NCI-H510A treated with DMSO at 0.1 percent for 48 hours (cell line): ENCODE results near the gene OR2V2.

Experiments used
- DNase-seq: peaks from one replicate; lab custom pipeline; 2025; lab: John Stamatoyannopoulos, UW

Gene OR2V2

DNA sequence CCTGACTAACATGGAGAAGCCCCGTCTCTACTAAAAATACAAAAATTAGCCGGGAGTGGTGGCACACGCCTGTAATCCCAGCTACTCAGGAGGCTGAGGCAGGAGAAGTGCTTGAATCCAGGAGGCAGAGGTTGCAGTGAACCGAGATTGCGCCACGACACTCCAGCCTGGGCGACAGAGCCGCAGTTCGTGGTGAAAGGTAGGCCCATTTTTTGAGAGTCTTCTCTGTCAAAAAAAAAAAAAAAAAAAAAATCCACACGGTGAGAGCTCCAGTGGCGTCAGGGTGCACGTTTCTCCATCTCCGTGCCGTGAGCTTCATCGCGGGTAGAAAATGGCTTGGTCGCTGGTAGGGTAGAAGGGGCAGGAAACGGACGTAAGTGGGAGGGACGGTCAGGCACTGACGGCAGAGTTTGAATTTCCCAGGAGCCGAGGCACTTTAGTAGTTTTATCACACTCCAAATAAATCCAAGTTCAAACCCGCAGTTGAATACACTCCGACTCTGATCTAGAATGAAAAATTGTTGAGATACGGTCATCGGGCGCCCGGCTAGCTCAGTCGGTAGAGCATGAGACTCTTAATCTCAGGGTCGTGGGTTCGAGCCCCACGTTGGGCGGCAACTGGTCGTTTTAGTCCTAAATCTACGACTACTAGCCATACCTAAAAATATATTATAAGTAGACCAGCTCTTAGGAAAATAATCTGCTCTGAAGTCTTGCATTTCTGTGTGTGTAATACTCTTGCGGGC, 60.0 kb downstream of the OR2V2 start:
- no peak for DNase-seq

DNA sequence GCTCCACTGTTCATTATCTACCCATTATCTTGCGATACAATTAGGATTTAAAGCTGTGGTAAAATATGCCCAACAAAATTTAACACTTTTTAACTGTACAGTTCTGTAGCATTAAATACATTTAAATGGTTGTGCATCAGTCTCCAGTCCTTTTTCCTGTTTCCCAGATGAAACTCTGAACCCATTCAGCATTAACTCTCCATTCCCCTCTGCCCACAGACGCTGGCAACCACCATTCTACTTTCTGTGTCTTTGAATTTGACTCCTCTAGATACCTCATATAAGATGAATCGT, 60.5 kb downstream of the OR2V2 start:
- DNase-seq = no peak
